GM19025 (cell line): ENCODE measurements around the gene LRRC27.

Experiments
- ATAC-seq: cut with Tn5 transposase; IDR thresholded peaks from one replicate; pipeline ENCODE4 v1.9.1; 2021; ENCODE audit warnings: mild to moderate bottlenecking, low read depth, moderate library complexity; ENCODE audit not compliant: unreplicated experiment

LRRC27 gene

DNA sequence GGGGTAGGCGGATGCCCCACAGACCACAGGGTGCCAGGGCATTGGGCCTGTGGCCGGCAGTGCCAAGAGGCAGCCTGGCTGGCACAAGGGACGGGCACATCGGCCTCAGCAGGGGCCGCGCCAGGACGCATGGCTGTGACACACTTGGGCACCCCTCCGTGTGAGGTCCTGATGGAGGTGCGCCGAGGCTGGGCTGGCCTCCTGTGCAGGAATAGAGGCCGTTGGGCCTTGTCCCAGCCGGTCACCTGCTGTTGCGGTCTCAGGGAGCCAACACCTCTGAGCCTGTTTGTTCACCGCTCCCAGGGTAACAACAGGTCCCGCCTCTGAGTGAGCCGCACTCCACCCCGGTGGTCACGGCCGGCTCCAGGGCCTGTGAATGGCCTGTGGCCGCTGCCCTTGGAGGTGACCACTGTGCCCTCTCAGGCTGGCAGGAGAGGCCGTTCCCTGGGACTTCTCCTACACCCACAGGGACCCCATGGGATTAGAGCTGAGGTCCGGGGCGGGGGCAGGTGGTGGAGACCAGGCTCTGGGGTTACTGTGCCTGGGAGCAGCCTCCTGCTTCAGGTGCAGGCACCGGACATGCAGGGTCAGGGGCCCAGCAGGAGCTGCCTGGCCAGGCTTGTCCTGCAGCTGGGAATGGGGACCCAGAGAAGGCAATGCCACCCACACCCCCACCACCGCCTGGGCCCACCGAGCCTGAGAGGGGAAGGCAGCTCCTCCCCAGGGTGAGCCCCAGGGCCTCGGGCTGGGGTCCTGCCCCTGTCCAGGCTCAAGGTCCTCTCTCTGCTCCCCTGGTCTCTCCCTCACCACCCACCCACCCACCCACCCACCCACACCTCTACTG lies 77.1 kb downstream of the LRRC27 start:
- no peak for ATAC-seq

DNA sequence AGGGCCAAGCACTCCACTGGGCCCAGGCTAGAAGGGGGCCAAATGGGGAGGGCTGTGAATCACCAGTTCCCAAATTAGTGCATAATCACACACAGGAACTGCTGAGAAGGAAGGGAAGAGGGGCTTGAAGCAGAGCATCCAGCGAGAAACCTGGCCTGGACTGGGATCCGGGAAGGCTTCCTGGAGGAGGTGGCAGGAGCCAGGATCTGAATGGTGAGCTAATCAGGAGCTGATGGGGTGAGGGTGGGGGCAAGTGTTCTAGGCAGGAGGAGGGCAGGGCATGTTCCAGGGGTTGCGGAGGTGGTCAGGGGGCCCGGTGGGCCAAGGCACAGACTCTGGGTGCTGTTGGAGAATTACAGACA lies 77.7 kb downstream of the LRRC27 start:
- ATAC-seq = no peak

DNA sequence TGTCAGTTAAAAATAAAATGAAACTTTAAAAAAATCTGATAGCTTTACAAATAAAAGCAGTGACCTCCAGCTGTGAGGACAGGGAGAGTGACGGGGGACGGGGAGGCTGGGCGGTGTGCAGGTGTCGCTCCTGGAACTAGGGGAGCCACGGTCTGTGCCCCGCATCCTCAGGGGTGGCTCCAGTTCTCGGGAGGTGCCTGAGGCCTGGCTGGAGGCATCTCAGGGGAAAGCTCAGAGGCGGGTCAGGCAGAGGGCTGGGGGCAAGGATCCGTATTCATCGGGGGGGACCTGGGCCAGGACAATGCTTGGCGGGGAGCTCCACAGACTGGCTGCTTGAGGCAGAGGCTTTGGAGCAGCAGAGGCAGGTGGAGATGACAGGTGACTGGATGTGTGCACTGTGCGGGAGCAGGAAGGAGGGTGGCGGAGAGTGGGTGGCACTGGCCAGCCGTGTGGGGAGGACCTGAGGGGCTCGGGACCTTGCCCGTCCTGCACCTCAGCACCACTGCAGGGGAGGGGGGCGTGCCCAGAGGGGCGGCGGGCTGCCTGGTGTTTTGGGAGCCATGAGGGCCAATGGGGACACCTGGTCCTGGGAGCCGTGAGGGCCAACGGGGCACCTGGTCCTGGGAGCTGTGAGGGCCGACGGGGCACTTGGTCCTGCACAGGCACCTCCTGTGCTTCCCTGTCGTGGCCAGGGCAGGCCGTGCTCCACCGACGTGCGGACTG lies 78.2 kb downstream of the LRRC27 start:
- no peak for ATAC-seq

DNA sequence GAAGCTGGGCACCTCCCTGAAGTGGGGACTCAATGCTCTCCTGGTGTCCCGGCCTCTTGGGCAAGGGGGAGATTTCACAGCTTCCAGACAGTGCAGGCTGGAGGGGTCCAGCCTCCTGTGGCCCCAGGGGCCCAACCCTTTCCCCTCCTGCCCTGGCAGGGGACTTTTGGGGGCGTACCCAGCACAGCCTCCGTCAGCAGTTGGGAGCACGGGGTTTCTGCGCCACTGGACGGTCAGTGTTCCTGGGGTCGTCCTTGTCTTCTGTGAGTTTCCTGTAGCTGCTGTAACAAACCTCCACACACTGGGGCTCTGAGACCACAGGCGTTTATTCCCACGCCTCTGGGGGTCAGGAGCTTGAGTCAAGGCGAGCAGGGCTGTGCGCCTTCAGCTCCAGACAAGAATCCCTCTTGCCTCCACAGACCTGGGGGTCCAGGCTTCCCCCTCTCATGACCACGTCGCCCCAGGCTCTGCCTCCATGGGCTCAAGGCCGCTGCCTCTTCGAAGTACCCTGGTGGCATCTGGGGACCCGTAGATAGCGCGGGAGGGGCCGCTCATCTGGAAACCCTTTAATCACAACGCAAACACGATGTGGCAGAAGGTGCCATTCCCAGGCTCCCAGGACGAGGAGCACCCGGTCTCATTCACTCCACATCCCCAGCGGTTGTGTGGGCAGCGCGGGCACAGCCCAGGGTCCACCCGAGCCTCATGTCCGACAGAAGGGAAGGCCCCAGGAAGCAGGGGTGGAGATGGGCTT lies 79.0 kb downstream of the LRRC27 start:
- ATAC-seq = no peak

DNA sequence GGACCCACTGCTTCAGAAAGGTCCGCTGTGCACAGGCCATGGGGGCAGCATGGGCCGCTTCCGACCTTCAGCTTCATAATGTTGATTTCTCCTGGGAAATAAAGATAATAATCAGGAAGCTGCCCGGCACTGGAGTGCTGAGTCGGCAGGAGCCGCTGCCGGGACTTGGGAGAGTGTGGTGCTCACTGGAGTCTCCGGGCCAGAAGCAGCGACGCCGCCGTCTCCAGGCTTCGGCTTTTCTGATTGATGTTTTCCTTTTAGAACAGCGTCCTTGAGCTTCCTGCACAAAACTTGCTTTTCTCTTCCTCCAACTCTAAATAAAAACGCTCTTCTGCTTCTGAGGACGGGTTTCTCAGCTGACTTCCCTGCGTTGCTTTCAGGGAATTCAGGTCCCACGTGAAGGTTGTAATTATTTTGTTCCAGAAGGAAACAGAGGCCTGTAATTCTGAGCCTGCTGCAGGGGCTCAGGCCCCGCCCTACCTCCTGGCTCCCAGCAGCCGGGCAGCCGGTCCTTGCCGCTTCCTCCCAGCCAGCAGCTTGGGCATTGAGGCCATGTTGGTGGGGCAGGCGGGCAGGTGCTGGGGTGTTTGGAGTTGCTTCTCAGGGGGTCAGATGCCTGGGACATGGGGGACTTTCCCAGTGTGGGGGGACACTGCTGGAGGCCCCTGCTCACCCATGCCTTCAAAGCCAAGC lies 79.7 kb downstream of the LRRC27 start:
- no peak for ATAC-seq

DNA sequence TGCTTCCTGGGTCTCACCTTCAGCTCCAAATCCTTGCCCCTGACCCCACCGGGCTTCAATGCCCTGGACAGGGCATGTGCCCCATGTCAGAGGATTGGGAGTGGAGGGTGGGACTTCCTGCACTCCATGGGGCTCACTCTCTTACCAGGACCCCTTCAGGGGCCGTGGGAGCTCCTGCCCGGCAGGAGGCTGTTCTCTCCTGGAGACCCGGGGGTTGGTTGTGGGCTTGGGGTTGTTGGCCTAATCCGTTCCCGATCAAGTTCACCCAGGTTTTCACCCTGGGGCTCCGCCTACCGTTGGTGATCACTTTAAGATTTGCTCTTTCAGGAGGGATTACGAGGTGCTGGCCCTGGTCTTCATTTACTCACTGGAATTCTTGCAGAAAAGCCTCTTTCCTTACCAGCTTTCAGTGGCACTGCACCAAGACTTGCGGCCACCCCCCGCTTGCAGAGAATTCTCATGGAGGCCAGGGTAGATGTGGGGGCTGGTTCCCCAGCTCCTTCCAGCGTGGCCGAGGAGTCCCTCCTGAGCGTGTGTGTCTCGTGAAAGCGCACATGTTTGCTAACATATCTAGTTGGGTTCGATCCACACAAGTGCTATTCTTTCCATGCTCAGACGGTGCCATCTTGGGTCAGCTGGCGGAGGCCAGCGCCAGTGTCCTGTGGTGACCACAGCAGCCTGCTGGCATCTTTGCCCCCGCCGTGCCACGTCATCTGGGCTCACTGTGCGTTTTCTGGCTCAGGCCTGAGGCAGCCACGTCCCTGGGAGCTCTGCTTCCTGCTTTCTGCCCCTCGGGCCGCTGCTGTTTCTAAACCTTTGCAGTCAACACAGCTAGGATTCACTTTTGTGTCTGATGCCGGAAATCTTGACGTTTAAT lies 80.6 kb downstream of the LRRC27 start:
- ATAC-seq = no peak

DNA sequence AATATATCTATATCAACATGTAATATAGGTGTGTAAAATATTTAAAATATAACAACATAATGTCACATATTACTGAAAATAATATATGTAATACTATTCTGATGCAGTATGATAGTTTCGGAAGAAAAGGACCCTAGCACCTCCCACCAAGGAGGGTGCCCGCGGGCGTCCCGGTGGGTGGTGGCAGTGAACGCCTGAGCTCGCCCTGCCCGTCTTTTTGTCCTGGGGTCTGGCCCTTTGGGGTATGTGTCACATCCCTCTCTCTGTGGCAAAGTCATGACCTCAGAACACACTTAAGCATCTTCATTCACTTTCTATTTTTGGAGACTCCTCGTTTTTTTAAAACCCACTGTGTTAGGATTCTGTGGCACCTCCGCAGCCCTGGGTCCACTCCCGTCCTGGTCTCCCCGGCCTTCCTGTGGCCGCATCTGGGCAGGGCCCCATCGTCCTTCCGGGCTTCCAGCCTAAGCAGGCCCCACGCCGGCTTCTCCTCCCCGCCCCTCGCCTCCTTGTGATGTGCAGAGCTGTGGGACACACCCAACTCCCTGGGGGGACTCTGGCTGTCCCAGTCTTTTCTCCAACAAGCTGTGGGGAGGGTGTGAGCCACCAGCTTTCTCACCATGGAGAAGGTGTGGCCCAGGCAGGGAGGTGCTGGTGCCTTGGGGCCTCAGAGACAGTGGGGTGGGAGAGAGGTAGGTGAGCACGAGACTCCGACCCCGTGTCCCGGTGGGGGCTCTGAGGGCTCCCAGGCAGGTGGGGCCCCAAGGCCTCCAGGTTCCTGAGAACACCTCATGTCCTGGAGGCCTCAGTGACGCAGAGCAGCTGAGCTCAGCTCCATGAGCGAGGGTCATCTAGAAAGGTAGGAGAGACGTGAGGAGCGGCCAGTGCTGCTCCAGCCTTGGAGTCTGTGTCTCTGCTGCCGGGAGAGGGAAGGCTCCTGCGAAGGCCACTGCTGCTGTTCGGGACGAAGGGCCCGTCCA lies 81.5 kb downstream of the LRRC27 start:
- ATAC-seq = no peak

DNA sequence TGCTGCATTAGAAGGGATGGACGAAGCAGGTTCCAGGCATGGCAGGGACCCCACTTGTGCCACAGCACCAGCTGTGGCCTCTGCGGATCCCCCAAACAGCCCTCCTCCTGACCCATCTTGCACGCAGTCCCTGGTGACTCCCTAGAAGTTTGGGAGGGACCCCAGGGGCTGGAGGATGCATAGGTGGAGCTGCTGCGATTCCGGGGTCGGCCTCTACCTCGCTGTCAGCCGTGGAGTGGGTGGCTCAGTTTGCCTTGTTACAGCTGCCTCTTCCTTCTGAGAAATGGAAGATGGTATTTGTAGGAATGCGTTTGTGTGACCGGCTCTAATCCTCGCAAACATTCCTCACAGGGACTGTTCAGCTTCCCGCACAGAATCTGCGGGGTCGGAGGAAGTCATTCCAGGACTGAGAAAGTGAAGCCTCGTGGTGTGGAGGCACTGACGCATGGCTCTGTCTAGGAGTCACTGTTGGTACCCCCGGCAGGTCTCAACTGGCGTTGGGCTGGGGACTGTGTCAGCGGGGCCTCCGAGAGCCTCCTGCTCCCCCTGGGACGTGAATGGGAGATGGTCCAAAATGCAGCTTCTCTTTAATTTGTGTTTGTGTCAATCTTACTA lies 82.5 kb downstream of the LRRC27 start:
- no peak for ATAC-seq

DNA sequence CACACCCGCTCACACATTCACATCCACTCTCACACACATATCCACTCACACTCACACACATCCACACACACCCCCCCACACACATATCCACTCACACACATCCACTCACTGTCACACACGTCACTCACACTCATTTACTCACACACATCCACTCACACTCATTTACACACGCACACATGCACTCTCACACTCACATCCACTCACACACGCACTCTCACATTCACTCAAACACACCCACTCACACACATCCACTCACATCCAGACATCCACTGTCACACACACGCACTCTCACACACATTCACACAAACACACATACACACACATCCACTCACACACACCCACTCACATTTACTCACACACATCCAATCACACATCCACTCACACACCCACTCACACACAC lies 83.3 kb downstream of the LRRC27 start:
- no peak for ATAC-seq

DNA sequence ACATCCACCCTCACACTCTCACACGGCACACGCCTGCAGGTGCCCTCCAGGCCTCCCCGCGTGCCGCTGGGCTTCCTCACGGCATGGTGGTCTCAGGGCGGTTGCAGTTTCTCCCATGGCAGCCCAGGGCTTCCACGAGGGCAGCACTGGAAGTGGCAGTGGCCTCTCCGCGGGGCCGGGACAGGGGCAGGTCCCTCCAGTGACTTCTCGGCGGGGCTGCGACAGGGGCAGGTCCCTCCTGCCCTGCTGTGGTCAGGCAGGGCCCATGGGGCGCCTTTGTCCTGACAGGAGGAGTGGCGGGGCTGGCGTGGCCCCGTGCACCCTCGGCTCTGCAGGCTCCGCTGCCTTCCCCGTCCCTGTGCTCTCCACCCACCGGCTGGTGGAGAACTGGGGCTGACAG lies 84.0 kb downstream of the LRRC27 start:
- ATAC-seq = no peak

DNA sequence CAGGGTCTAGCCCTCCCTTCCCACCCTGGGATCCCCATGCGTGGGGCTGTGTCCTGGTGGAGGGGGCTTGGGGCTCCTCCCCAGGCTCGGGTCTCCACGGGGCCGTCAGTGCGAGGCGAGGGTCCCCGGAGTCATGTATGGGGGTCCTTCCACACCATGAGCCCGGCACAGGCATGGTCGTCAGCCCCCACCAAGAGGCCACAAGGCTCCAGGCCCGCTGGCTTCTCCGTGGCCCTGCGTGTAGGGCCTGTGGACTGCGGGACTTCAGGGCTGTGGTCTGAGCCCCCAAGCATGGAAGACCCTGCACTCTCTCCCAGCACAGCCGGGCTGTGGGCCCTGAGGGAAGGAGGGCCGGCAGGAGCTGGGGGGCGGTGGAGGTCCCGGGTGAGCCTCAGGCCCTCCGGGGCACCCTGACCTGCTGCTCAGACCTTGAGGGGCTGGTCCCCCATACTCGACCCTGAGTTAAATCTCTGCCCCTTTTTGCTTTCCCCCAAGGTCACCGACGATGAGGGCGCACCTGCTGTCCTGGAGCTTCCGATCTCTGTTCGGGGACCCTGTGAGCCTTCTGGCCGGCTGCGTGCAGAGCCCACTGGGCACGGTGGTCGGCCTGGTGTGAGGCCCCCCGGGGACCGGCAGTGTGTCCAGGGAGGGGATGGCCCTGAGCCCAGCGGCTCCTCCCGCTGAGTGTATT lies 84.7 kb downstream of the LRRC27 start:
- no peak for ATAC-seq

DNA sequence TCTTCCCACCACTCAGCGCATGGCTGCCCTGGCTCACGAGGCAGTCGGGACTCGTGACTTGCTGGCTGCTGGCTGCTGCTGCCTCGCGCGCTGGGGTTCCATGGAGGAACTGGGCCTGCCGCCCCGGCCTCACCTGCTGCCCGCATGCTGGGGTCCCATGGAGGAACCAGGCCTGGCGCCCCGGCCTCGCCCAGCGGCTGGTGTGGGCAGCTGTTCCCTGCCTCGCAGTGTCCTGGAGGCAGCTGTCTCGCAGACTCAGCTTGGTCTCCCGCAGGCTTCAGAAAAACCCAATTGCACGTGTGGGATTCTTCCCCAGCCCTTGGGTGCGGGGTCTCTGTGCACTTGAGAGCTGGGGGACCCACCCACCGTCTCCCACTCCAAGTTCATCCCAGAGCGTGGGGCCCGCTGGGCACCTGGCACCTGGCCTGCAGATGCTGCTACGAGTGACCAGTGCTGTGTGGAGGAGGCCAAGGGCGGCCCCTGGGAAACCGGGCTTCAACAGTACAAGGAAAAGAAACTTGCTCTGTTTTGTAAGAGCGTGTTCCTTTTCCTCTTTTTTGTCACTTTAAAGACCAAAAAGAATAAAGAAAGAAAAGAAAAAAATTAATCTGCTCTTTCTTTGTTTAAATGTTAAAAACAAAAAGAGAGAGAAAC lies 85.4 kb downstream of the LRRC27 start:
- no peak for ATAC-seq

DNA sequence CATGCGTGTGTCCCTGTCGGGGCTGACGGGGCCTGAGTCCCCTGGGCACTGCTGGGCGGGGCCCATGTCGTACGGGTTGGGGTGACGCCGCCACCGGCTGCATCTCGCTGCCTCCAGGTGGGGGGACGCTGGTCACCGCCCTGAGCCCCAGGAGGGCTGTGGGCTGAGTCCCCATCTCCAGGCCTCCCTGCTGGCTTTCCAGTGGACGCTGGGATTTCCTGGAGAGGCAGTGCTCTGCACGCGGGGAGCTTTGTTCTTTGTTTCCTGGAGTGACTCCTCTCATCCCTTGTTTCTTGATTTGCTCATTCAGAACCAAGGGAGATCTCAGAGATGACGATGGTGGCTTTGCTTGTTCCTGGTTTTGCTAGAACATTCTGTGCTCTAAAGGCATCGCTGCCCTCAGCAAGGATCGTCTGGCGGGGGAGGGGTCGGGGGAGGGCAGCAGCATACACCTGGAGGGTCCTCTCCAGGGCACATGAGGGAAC lies 86.0 kb downstream of the LRRC27 start:
- no peak for ATAC-seq

DNA sequence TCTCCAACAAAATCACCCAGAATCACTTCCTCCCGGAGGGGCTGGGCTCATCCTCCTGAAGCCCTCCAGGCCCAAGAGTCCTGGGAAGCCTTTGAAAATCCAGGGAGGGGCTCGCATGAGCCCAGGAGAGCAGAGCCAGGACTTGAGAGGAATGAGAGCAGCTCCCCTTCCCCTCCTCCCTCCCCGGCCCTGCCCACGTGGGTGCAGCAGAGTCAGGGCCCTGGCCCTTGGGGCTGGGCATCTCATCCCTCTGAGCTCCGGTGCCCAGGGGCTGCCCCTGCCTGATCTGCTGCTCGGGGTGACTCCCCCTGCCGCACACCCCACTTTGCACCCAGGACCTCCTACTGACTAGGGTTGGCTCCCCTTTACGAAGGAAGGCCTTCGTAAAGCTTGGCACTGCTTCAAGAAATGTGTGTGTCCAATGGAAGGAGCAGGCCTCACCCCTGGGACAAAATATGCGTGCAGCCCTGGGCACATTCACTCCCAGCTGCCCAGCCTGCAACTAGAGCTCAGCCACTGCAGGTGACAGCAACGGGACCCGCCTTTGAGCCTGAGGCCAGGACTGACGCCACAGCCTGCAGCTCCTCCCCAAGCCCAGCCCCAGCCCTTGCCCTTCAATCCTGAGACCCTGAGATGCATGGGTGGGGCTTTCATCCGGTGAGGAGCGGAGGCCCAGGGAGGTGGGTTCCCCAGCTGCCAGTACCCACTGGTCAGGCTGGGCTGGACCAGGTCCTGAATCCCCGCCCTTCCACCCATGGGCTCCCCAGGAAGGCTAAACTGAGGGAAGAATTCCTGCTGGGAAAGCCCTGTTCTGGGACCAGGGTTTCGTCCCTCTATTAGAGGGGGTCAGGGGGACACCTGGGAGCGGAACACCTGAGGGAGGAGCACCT lies 86.8 kb downstream of the LRRC27 start:
- no peak for ATAC-seq

DNA sequence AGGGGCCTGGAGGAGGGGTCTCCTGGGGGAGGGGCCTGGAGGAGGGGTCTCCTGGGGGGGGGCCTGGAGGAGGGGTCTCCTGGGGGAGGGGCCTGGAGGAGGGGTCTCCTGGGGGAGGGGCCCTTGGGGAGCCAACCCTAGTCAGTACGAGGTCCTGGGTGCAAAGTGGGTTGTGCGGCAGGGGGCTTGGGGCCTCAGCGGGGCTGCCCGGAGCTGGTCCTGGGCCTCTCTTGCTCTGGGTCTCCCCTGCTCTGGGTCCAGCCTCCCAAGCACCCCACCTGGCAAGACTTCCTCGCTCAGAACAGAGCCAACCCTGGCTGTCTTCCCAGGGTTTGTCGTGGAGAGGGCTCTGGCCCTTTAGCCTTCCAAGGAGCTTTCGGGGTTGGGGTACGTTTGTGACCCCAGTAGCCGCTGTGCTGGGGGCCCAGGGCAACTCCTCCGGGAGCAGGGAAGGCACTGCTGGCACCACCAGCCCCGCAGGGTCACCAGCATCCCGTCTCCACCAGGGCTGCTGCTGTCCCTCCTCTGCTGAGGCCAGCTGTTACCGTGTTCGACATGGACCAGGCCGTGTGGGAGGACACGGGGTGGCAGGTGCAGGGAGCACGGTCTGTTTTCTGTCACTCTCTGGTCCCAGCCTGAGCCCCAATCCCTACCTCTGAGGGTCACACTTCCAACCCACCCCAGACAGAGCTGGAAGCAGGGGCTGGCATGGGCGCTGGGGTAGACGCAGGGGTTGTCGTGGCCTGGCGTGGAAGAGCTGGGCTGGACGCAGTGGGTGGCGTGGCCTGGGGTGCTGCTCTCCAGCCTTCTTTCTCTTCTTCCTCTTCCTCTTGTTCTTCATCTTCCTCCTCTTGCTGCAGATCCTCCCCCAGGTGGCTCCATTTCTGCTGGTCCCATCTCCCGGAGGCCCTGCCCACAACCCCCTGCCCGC lies 87.8 kb downstream of the LRRC27 start:
- no peak for ATAC-seq
